Lower leg skin (tissue), 3 donors: ENCODE data around the gene SMC3.

ENCODE experiments used
- POLR2A ChIP-seq, 2 donors: fragments of 450-650 bp; IDR thresholded peaks; one replicate each; pipeline ENCODE4 v1.6.1; 2016 to 2017; ENCODE audit warnings: antibody characterized with exemption in 2 of 2, mild to moderate bottlenecking in 1 of 2, moderate library complexity in 1 of 2
- TF ChIP-seq, protein P1 (sequence below), 3 donors: fragments of 450-650 bp; IDR thresholded peaks; one replicate each; pipeline ENCODE4 v1.5.1; 2016; ENCODE audit warnings: antibody characterized with exemption in 3 of 3, mild to moderate bottlenecking in 3 of 3, moderate library complexity in 2 of 3

DNA sequence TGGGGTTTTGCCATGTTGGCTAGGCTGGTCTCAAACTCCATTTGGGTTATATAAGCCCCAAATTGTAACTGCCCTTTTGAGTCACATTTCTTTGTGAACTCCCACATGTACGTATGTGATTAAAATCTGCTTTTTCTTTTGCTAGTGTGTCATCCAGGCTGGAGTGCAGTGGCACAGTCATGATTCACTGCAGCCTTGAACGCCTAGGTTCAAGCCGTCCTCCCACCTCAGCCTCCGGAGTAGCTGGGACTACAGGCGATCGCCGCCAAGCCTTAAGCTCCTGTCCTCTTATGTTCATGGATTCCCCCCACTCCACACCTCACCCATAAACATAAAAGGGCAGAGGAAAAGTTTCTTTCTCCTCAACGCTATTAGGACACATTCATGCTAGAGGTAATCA, 4.4 kb upstream of the SMC3 start:
- TF ChIP-seq, protein P1, sequence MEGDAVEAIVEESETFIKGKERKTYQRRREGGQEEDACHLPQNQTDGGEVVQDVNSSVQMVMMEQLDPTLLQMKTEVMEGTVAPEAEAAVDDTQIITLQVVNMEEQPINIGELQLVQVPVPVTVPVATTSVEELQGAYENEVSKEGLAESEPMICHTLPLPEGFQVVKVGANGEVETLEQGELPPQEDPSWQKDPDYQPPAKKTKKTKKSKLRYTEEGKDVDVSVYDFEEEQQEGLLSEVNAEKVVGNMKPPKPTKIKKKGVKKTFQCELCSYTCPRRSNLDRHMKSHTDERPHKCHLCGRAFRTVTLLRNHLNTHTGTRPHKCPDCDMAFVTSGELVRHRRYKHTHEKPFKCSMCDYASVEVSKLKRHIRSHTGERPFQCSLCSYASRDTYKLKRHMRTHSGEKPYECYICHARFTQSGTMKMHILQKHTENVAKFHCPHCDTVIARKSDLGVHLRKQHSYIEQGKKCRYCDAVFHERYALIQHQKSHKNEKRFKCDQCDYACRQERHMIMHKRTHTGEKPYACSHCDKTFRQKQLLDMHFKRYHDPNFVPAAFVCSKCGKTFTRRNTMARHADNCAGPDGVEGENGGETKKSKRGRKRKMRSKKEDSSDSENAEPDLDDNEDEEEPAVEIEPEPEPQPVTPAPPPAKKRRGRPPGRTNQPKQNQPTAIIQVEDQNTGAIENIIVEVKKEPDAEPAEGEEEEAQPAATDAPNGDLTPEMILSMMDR (IDR thresholded peaks at IDR 0.05): no peak
- no peak for TF ChIP-seq POLR2A (IDR thresholded peaks at IDR 0.05)
